ENCODE results near the gene NCAM2.

NCAM2 gene

DNA sequence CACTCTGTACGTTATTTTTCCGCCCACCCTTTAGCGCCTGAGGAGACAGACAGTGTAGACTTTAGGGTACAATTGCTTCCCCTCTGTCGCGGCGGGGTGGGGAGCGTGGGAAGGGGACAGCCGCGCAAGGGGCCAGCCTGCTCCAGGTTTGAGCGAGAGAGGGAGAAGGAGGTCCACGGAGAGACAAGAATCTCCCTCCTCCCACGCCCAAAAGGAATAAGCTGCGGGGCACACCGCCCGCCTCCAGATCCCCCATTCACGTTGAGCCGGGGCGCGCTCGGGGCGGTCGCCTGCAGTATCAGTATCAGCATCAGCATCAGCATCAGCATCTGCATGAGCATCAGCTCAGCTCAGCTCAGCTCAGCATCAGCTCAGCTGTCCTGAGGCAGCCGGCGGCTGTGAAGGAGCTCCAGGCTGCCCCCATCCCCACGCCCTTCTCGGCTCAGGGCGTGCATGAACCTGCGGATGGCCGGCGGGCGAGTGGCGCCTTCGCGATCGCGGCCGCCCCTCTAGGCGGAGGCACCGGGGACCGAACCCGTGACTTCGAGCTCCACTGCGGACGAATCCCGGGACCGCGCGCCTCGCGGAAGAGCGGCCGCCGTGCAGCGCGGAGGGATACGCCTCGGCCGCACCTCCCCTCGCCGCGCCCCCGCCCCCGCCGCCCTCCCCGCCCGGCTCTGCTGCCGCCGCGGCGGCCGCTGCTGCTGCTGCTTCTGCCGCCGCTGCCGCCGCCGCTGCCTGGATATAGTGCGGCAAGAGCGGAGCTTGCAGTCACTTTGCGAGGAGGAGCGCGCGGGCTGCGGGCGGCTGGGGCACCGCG, at the start of gene NCAM2:
Gene NCAM2 (plus strand): TSS at position 774 of the 820 bp plus-strand sequence.
- DNase-seq (ENCODE audit: low spot score), result peak; percentile 16

- no peak for DNase-seq (ENCODE audit: low spot score)
Measured at GRCh38 chr21:20949884-20950283, 48.3 kb upstream of the NCAM2 start.

- no peak for DNase-seq (ENCODE audit: low spot score)
Measured at GRCh38 chr21:20965816-20966215, 32.4 kb upstream of the NCAM2 start.

GRCh38 chr21:20968391-20968790, 29.8 kb upstream of the NCAM2 start:
- no peak for DNase-seq (ENCODE audit: low spot score)

GRCh38 chr21:20970691-20971090, 27.5 kb upstream of the NCAM2 start:
- no peak for DNase-seq (ENCODE audit: low spot score)

DNA sequence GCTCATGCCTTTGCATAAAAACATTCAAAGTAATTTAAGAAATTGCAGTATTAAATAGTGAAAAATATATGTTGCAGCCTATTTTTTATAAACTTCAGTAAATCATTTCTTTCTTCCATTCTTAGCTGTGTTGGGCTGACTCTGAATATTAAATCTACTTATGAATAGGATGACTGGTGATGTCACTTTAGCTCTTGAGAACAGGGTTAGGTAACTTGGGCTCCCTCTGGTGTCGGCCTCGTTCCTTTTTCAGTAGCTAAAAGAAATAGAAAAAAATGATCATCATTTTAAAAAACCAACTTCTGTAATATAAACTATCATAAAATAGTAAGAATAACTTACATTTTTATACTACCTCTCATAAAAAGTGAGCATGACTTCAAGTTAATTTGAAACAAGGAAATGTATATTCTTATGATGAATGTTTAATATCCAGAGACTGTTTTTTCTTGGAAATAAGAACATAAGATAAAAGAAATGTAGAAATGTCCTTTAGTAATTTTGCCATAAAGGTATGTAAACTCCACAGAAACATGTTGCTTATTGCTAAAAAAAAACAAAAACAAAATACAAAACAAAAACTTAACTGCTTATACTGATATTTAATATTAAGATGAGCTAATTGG, 26.8 kb upstream of the NCAM2 start:
- DNase-seq (ENCODE audit: low spot score), result peak; percentile 8

GRCh38 chr21:20994790-20995189, 3.4 kb upstream of the NCAM2 start:
- DNase-seq (ENCODE audit: low spot score), result no peak

- DNase-seq (ENCODE audit: low spot score), result no peak
Measured at GRCh38 chr21:20996421-20997310, 1.5 kb upstream of the NCAM2 start.

- no peak for DNase-seq (ENCODE audit: low spot score)
Measured at GRCh38 chr21:20997311-20997635, 936 bp upstream of the NCAM2 start.

- DNase-seq (ENCODE audit: low spot score), result no peak
Measured at GRCh38 chr21:20998456-20998789, 214 bp downstream of the NCAM2 start.

DNA sequence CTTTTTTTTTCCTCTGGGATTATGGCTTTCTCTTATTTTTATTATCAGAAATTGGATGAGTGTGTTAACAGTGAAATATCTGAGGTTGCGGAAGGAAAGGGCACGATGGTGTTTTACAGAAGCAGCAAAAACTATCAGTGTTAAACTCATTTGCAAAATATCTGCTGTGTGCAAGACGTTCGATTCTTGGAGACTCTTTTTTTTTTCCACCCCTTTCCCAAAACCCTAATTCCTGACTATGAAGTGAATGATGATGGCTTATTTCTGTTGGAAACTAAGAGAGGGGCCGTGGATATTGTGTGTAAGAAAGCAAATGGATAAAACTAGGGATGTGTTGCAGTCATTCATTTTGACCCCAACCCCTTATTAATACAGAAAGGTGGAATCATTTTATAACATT, 677 bp downstream of the NCAM2 start:
- DNase-seq (ENCODE audit: low spot score), result no peak

DNA sequence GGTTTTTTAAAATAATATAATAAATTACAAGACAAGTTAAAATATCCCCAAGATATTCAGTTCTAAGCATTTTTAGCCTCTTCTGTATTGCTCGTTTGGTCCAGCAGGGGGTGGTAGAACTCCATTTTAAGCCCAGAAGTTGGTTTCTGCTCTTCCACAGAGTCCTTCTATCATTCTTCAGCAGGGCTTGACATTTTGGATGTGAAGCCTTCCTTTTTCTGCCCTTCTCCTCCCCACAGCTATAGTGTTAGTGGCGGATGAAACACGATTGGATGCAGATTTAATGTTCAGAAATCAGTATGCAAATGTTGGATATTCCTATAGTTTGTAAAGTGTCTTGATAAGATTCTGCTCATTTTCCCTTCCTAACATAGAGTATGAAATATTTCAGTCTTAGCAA, 1.4 kb downstream of the NCAM2 start:
- DNase-seq (ENCODE audit: low spot score), result peak; percentile 18

- no peak for DNase-seq (ENCODE audit: low spot score)
Measured at GRCh38 chr21:21000591-21001175, 2.5 kb downstream of the NCAM2 start.

DNA sequence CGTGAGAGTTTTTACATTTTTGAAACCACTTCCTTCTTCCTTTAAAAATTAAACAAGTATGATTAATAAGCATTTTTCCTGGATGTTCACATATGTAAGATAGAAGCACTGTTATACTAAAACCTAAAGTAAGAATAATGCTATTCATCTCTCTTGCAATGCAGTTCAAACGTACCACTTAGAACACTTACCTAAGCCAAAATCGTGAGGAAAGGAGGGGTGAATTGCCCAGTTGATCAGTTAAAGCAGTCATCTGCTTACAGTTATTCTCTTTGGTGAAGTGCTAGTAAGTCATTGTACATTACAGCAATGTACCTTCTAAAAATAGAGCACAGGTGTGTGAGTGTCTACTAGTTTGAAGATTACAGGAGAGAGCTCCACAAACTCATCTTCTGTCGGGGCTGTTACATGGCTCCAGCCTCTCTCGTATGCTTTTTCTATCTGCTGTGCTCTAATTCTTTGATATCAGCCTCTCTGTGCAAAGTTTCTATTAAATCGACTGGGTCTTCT, 3.4 kb downstream of the NCAM2 start:
- DNase-seq (ENCODE audit: low spot score), result no peak

GRCh38 chr21:21002153-21002552, 3.9 kb downstream of the NCAM2 start:
- DNase-seq (ENCODE audit: low spot score), result no peak

GRCh38 chr21:21003701-21004100, 5.5 kb downstream of the NCAM2 start:
- no peak for DNase-seq (ENCODE audit: low spot score)

DNA sequence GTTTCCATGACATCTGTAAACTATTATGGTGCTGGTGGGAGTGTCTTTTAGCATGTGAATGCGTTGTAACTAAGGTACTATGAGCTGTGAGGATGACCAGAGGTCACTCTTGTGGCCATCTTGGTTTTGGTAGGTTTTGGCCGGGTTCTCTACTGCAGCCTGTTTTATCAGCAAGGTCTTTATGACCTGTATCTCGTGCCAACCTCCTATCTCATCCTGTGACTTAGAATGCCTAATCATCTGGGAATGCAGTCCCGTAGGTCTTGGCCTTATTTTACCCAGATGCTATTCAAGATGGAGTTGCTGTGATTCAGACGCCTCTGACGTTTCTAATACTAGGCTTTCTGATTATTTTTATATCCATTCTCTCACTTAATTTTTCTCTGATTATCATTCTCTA, 9.4 kb downstream of the NCAM2 start:
- no peak for DNase-seq (ENCODE audit: low spot score)

DNA sequence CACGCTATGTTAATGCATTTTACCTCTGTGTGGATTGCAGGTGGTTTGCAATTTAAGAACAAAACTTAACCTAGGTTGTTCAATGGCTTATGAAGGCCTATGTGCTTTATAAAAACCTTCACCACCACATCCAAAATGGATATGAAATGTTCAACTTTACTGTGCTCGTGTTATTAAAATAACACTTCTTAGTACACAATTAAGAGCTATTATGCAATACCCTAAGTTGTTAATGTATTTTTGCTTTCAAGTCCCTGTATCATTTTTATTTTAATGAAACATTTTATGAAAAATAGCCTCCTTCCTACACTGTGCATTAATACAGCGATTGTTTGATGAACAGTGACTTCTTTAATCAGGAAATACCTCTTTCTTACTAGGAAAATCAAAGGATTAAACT, 12.0 kb downstream of the NCAM2 start:
- DNase-seq (ENCODE audit: low spot score), result no peak

- no peak for DNase-seq (ENCODE audit: low spot score)
Measured at GRCh38 chr21:21010698-21011097, 12.5 kb downstream of the NCAM2 start.

- no peak for DNase-seq (ENCODE audit: low spot score)
Measured at GRCh38 chr21:21018821-21019220, 20.6 kb downstream of the NCAM2 start.

DNA sequence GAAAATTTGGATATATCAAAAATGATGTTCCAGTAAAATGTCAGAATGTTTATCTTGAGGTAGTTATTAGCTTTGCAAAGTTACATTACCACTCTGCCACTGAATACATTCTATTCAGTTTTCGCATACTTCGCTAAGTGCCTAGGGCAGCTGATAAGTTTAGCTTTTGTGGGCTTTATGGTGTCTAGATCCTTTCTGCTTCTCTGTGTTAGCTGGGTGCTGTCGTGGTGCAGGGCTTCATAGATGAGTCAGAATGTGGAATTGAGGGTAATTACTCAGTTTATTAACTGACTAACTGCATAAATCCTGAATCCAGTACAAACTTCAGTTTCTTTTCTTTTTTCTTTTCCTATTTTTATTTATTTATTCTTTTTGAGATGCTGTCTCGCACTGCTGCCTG, 21.5 kb downstream of the NCAM2 start:
- no peak for DNase-seq (ENCODE audit: low spot score)

DNA sequence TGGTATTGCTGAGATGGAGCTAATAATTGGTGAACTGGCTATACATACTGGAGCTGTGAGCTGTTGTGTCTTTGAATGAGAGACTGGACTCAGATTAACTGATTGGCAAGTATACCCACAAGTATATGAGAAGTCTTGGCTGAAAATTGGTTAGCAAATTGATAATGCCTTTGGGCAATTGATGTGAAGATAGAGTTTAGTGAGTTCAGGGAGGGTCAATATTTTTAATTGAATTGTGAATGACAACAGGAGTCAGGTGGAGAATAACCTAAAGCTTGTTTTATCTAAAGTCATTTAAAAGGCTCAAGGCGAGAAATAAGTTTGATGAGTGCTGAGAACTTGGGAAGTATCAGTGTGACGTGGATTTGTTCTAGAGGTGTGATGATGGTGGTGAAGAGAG, 27.5 kb downstream of the NCAM2 start:
- no peak for DNase-seq (ENCODE audit: low spot score)

Data from HuH-7.5 (cell line).